OCI-M2 (cell line): Measurements from ENCODE around the gene XCL1.
"Not testable (repeated sequence)": the region's sequence is repeated elsewhere in the genome, so short reads cannot be mapped to it uniquely, and the experiment has no call there.

Experiments used
- DNase-seq: peaks from one replicate; lab custom pipeline; 2025; ENCODE audit not compliant: unreplicated experiment; lab: John Stamatoyannopoulos, UW

Gene XCL1

GRCh38 chr1:168567007-168567406, 9.4 kb upstream of the XCL1 start:
- DNase-seq = no peak

DNA sequence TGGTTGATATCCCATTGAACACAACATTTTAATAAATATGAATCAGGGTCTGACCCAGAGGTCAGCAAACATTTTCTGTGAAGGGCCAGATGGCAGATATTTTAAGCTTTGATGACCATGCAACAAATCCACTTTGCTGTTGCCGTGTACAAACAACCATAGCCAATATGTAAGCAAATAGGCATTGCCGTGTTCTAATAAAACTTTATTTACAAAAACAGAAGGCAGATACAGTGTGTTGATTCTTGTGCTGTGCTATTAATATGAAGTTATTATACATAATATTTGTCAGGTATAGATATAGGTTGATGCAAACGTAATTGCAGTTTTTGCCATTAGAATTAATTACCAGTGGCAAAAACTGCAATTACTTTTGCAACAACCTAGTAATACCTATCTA, 8.8 kb upstream of the XCL1 start:
- no peak for DNase-seq

DNA sequence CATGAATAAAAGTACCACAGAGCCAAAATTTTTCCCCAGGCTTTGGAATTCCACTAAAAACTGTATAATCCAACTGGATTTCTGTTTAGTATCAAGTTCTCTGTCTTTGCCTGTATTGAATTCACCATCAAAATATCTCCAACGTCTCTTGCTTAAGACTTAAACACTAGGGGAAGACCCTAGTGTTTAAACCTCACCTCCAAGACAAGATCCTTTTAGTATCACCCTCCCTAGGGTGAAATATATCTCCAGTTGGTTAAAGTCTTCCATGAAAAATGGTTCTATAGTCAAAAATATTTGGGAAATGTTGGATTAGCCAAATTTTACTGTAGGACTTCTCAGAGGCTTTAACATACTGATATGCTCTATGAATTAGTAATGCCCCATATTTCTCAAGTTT, 8.1 kb upstream of the XCL1 start:
- no peak for DNase-seq

- no peak for DNase-seq
These were observed 5.8 kb upstream of the XCL1 start for GRCh38 chr1:168570652-168571051.

- no peak for DNase-seq
These were observed 3.8 kb upstream of the XCL1 start for GRCh38 chr1:168572633-168573032.

DNA sequence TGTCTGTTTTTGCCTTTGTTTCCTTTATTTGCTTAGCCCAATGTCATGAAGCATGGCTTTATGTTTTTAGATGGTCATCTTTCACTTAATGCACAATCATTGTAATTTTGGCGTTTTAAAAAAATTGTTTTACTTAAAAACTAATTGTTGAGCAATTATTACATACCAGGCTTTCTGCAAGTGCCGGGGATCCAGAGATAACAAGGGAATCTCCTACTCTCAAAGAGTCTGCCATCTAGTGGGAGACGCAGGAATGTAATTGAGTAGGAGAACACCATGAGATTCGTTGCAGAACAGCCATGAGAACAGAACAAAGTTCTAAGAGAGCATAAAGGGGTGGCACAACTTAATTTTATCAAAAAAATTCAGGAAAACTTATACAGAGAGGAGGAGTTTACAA, 2.2 kb upstream of the XCL1 start:
- not testable (repeated sequence) for DNase-seq

- not testable (repeated sequence) for DNase-seq
These were observed 2.3 kb downstream of the XCL1 start for GRCh38 chr1:168578531-168579185.

GRCh38 chr1:168580290-168580689, 3.9 kb downstream of the XCL1 start:
- DNase-seq = not testable (repeated sequence)

- not testable (repeated sequence) for DNase-seq
These were observed 4.6 kb downstream of the XCL1 start for GRCh38 chr1:168580991-168581390.

GRCh38 chr1:168581817-168582572, 5.6 kb downstream of the XCL1 start:
- no peak for DNase-seq

- no peak for DNase-seq
These were observed 6.4 kb downstream of the XCL1 start for GRCh38 chr1:168582688-168583336.

DNA sequence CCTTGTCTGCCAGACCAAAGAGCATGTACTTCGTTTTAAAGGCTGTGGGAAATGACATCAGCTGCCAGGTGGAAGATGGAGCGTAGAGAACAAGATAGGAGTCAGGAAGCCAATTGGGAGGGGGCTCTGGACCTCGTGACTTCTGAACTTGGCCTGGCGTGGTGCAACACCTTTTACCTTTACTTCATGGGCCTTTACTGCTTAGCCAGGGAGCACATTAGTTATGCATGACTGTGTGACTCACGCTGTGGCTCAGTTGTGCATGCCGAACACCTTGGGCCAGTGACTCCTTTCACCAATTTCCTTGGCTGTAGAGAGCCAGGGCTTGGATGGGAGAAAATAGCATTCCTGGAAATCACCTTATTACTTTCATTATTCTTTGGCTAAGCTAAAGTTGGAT, 7.2 kb downstream of the XCL1 start:
- no peak for DNase-seq

- DNase-seq = no peak
These were observed 8.8 kb downstream of the XCL1 start for GRCh38 chr1:168585191-168585590.

GRCh38 chr1:168585937-168586336, 9.5 kb downstream of the XCL1 start:
- DNase-seq = no peak

GRCh38 chr1:168589167-168589566, 12.8 kb downstream of the XCL1 start:
- DNase-seq = no peak

GRCh38 chr1:168591066-168591465, 14.7 kb downstream of the XCL1 start:
- DNase-seq = no peak

GRCh38 chr1:168591641-168592250, 15.3 kb downstream of the XCL1 start:
- no peak for DNase-seq

- DNase-seq = not testable (repeated sequence)
These were observed 19.0 kb downstream of the XCL1 start for GRCh38 chr1:168595403-168595802.

DNA sequence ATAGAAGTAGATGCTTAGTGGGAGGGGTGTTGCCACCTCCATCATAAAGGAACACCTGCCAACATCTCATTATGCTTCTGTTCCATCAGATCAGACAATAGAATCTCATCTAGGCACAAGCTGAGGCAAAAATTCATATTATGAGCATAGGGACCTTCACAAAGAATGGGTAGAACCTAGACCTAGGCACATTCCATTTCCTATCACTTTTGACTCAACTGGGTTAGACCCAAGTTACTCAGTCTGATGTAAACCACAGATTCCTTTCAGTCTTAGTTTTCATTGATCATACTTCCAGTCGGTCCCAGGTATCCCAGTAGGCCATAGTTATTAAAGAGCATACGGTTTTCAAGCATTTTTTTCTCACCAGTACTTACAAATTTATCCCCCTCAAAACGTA, 21.7 kb downstream of the XCL1 start:
- no peak for DNase-seq

GRCh38 chr1:168598892-168599291, 22.5 kb downstream of the XCL1 start:
- DNase-seq = no peak

- no peak for DNase-seq
These were observed 23.2 kb downstream of the XCL1 start for GRCh38 chr1:168599641-168600040.

GRCh38 chr1:168601051-168601450, 24.6 kb downstream of the XCL1 start:
- DNase-seq = no peak
